ENCODE measurements around the gene PROK2. TPM values are rescaled to one million over a fixed set of nuclear protein-coding genes. Genes with fewer than 3 reads are reported as not detected.

PROK2 gene
- total RNA-seq, 4 donors from 2014 or later, result 0.29 to 2.0 (median 0.71) TPM; not detected in 1

DNA sequence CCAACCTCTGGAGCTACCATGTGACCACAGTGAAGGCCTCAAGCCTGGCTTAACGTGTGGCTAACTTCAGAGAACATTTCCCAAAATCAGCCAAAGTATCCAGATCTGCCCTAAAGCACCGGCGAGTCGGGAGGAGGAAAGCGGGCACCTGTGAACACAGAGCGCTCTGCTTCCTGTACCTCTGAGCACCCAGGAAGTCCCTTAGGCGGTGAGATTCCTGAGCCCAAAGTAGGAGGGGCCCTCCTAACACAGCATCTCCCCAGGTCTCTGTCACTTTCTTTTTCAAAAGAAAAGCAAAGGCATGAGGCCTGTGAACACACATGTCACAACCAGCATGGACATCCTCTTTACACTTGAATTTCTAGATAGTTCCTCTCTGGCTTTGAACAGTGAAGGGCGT is 58.8 kb downstream of the PROK2 start:
- peak overlapping the region in 3 of 4 donors; percentile 70 to 99 (median 80) for H3K4me3 ChIP-seq
- H3K9me3 ChIP-seq, result no peaks in the 10 kb centered on the region
- no peaks in the 10 kb centered on the region for H3K36me3 ChIP-seq
- H3K4me1 ChIP-seq, result peaks cover 19 to 41% (median 29%) of the 10 kb centered on the region in 4 donors
- H3K27ac ChIP-seq (replicated peaks in 1 of 4), result peak overlapping the region; percentile 76 to 83 (median 80)
- no peak for TF ChIP-seq CTCF (IDR thresholded peaks at IDR 0.05)
- TF ChIP-seq POLR2A (IDR thresholded peaks at IDR 0.05; ENCODE audit: low read depth), result no peak
- no peak for TF ChIP-seq POLR2AphosphoS5 (IDR thresholded peaks at IDR 0.05)
- no peak for TF ChIP-seq EP300 (IDR thresholded peaks at IDR 0.05)
- WGBS, result 93% methylated on average over 8 of the region's 8 CpGs
- DNase-seq (ENCODE audit: extremely low spot score), result no peak
- intact Hi-C loops (cut with DNase I), result loop anchor here (10.0 kb wide), 1 partner anchor 1099 kb away; no protein-coding TSS in a partner anchor
- no peaks in the 10 kb centered on the region for H3K27me3 ChIP-seq

GRCh38 chr3:71725271-71725991 is 59.5 kb downstream of the PROK2 start, which contains the start of gene EIF4E3:
TSS of gene EIF4E3 (minus strand) at chr3:71725402. CDS start at chr3:71725367, 35 bp downstream.
- Histone ChIP-seq H3K4me1 (peaks cover 19 to 41% (median 29%) of the 10 kb centered on the region in 4 donors), H3K36me3 (no peaks in the 10 kb centered on the region), H3K27me3 (no peaks in the 10 kb centered on the region), H3K9me3 (no peaks in the 10 kb centered on the region), H3K4me3 (peak within 1 kb of the TSS; percentile 70 to 99 (median 86)), H3K27ac (replicated peaks in 1 of 4) (peak within 1 kb of the TSS; percentile 80 to 84 (median 84))
- DNase-seq (ENCODE audit: extremely low spot score), result no peak
- TF ChIP-seq EP300 (IDR thresholded peaks at IDR 0.05) (no peak), POLR2A (IDR thresholded peaks at IDR 0.05; ENCODE audit: low read depth) (no peak), POLR2AphosphoS5 (IDR thresholded peaks at IDR 0.05) (peak in 1 of 2 donors; percentile 38), CTCF (IDR thresholded peaks at IDR 0.05) (no peak)
- 8% methylated on average over 10 of the region's 80 CpGs for WGBS
- intact Hi-C loops (cut with DNase I), result loop anchor here (10.0 kb wide), 1 partner anchor 1099 kb away; no protein-coding TSS in a partner anchor

DNA sequence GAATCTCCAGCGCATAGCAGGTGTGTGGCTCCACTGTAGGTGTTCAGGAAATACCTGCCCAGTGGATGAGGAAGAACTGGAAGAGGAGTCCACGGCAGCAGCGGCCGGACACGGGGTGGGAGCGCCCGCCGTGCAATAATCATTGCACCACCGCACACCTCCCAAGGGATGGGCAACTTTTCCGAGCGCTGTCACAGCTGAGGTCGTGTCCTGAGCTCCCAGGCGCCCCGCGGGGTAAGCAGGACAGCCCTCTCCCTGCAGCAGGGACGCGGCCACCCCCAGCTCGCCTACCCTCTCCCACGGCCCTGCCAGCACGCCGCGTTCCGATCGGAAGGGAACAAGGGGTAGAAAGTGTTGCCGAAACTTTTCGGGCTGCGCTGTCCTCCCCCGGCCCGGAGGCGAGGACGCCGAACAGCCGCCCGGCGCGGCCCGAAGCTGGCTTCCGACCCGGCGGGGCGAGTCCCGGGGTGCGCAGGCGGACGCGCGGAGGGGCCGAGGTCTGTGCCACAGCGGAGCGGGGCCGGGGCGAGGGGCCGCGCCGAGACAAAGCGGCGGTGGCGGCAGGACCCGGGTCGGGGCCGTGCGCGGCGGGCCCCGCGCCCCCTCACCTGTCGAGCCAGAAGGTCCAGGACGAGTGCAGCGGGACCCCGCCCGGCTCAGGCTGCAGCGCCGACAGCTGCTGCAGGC is 60.2 kb downstream of the PROK2 start:
- H3K4me3 ChIP-seq, result peak overlapping the region; percentile 70 to 99 (median 86)
- H3K36me3 ChIP-seq, result no peaks in the 10 kb centered on the region
- TF ChIP-seq EP300 (IDR thresholded peaks at IDR 0.05) (no peak), POLR2AphosphoS5 (IDR thresholded peaks at IDR 0.05) (no peak), CTCF (IDR thresholded peaks at IDR 0.05) (no peak), POLR2A (IDR thresholded peaks at IDR 0.05; ENCODE audit: low read depth) (no peak)
- H3K4me1 ChIP-seq, result peaks cover 14 to 37% (median 27%) of the 10 kb centered on the region in 4 donors
- H3K9me3 ChIP-seq, result no peaks in the 10 kb centered on the region
- no peaks in the 10 kb centered on the region for H3K27me3 ChIP-seq
- WGBS, result 2% methylated on average over 17 of the region's 73 CpGs
- intact Hi-C loops (cut with DNase I), result loop anchor here (10.0 kb wide), 1 partner anchor 1100 kb away; no protein-coding TSS in a partner anchor
- no peak for DNase-seq (ENCODE audit: extremely low spot score)
- peak overlapping the region; percentile 76 to 84 (median 82) for H3K27ac ChIP-seq (replicated peaks in 1 of 4)

GRCh38 chr3:71724171-71724453 is 60.8 kb downstream of the PROK2 start:
- intact Hi-C loops (cut with DNase I), result loop anchor here (10.0 kb wide), 1 partner anchor 1101 kb away; no protein-coding TSS in a partner anchor
- no peaks in the 10 kb centered on the region for H3K27me3 ChIP-seq
- TF ChIP-seq POLR2AphosphoS5 (IDR thresholded peaks at IDR 0.05) (no peak), POLR2A (IDR thresholded peaks at IDR 0.05; ENCODE audit: low read depth) (no peak), CTCF (IDR thresholded peaks at IDR 0.05) (no peak), EP300 (IDR thresholded peaks at IDR 0.05) (no peak)
- H3K9me3 ChIP-seq, result no peaks in the 10 kb centered on the region
- H3K4me1 ChIP-seq, result peaks cover 14 to 37% (median 26%) of the 10 kb centered on the region in 4 donors
- peak overlapping the region; percentile 70 to 99 (median 86) for H3K4me3 ChIP-seq
- no peaks in the 10 kb centered on the region for H3K36me3 ChIP-seq
- DNase-seq (ENCODE audit: extremely low spot score), result no peak
- peak overlapping the region in 2 of 4 donors; percentile 76 to 84 for H3K27ac ChIP-seq (replicated peaks in 1 of 4)
